Kidney epithelial cell (primary cell): ENCODE results near the gene CNIH3. TPM values are rescaled to one million over a fixed set of nuclear protein-coding genes. Genes with fewer than 3 reads are reported as not detected.
"Not testable (repeated sequence)": the region's sequence is repeated elsewhere in the genome, so short reads cannot be mapped to it uniquely, and the experiment has no call there.

Experiments
- DNase-seq: peaks from one replicate; pipeline ENCODE4 v3.0.0-alpha.2; 2010; ENCODE audit warnings: low read depth
- H3K27me3 ChIP-seq: 2 replicates; pipeline ENCODE4 v1.6.0; 2011; ENCODE audit warnings: low read length; ENCODE audit not compliant: control insufficient read depth, insufficient read depth
- H3K36me3 ChIP-seq: 2 replicates; pipeline ENCODE4 v1.5.1; 2011; ENCODE audit warnings: low read length; ENCODE audit not compliant: control insufficient read depth, insufficient read depth
- H3K4me3 ChIP-seq: 2 replicates; pipeline ENCODE4 v1.5.1; 2011; ENCODE audit warnings: low read depth, mild to moderate bottlenecking, control low read depth, low read length
- total RNA-seq: library from RNA; depleted of rRNA; stranded (reverse); fragments of >200 nt; gene quantifications from 2 replicates; pipeline ENCODE4 v1.2.3, GENCODE V29; 2015
- TF ChIP-seq, protein P1 (sequence below): IDR thresholded peaks from 2 replicates; pipeline ENCODE4 v1.5.1; 2011; ENCODE audit warnings: mild to moderate bottlenecking, moderate library complexity, low read length, control low read depth, inconsistent platforms; ENCODE audit not compliant: insufficient read depth, poor library complexity, severe bottlenecking

The CNIH3 gene
- total RNA-seq, 1 donor from 2014 or later, result 4.2 TPM

- H3K4me3 ChIP-seq, result no peak overlapping the region
- no peaks in the 10 kb centered on the region for H3K36me3 ChIP-seq
- DNase-seq, result no peak
- H3K27me3 ChIP-seq, result no peaks in the 10 kb centered on the region
- TF ChIP-seq, protein P1, sequence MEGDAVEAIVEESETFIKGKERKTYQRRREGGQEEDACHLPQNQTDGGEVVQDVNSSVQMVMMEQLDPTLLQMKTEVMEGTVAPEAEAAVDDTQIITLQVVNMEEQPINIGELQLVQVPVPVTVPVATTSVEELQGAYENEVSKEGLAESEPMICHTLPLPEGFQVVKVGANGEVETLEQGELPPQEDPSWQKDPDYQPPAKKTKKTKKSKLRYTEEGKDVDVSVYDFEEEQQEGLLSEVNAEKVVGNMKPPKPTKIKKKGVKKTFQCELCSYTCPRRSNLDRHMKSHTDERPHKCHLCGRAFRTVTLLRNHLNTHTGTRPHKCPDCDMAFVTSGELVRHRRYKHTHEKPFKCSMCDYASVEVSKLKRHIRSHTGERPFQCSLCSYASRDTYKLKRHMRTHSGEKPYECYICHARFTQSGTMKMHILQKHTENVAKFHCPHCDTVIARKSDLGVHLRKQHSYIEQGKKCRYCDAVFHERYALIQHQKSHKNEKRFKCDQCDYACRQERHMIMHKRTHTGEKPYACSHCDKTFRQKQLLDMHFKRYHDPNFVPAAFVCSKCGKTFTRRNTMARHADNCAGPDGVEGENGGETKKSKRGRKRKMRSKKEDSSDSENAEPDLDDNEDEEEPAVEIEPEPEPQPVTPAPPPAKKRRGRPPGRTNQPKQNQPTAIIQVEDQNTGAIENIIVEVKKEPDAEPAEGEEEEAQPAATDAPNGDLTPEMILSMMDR, result no peak
Measured at GRCh38 chr1:224705578-224705977, 89.5 kb downstream of the CNIH3 start.

DNA sequence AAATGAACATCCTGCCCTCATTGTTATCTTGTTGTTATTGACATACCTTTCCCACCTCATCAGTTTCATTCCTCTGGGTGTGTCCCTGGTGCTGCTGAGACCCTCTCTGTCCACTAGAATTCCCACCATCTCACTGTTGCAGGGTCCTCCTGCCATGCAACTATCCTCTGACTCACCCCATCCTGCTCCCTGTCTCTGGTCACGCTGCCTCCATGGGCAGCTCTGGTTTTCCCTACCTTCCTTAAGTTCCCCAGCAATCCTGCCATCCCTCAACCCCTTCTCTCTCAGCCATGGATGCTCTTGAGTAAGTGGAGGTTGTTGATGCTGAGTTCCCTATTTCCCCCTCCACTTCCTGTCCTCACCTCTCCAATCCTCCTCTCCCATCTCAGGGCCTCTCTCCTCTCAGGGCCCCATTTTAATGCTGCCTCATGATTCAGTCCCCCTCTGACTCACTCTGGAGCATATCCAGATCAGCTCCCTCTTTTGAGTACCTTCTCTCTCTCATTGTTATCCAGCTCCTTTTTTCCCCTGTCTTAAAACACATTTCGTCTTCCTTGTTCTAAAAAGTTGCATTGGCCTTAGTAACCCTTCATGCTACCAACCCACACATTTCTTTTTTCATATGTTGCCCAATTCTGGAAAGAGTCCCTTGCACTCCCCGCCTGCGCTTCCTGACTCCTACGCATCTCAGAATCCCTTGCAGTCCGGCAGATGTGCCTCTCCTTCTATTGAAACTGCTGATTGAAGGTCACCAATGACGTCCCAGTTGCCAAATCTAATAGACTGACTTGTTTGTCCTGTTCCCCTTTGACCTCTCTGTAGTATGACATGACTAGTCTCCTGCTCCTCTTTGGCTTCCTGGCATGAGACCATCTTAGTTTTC, 92.0 kb downstream of the CNIH3 start:
- Histone ChIP-seq H3K4me3 (no peak overlapping the region), H3K36me3 (no peaks in the 10 kb centered on the region), H3K27me3 (no peaks in the 10 kb centered on the region)
- no peak for DNase-seq
- TF ChIP-seq, protein P1, result no peak

GRCh38 chr1:224710196-224710595, 94.1 kb downstream of the CNIH3 start:
- Histone ChIP-seq H3K36me3 (no peaks in the 10 kb centered on the region), H3K27me3 (no peaks in the 10 kb centered on the region), H3K4me3 (no peak overlapping the region)
- DNase-seq, result no peak
- TF ChIP-seq, protein P1, result no peak

- H3K36me3 ChIP-seq, H3K4me3 ChIP-seq, DNase-seq, H3K27me3 ChIP-seq: not testable (repeated sequence)
Measured at GRCh38 chr1:224711231-224711756, 95.2 kb downstream of the CNIH3 start.

GRCh38 chr1:224711876-224712275, 95.8 kb downstream of the CNIH3 start:
- TF ChIP-seq, protein P1, result no peak
- Histone ChIP-seq H3K27me3 (no peaks in the 10 kb centered on the region), H3K4me3 (no peak overlapping the region), H3K36me3 (no peaks in the 10 kb centered on the region)
- DNase-seq, result no peak

DNA sequence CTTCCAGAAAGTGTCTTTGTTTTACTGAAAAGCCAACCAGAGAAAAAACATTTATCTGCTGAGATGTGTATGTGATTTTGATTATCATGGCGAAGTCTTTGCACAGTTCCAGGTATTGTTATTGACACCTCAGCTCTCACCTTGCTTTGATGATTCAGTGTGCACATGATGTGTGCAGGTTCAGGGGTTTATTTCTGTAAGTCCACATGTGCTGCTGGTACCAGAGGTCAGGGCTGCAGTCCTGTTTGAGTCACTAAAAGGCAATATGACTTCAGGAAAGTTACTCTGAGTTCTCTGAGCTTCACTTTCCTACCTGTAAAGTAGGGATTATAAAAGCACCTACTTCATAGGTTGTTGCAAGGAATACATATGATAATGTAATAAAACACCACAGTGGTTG, 97.1 kb downstream of the CNIH3 start:
- TF ChIP-seq, protein P1, result no peak
- no peak for DNase-seq
- no peaks in the 10 kb centered on the region for H3K27me3 ChIP-seq
- H3K36me3 ChIP-seq, result no peaks in the 10 kb centered on the region
- no peak overlapping the region for H3K4me3 ChIP-seq
